H1 (cell line): ENCODE data around the gene NALF2. TPM values are rescaled to one million over a fixed set of nuclear protein-coding genes. Genes with fewer than 3 reads are reported as not detected.

Source experiments
- polyA plus RNA-seq, 7 experiments: library from polyadenylated mRNA; depleted of rRNA in 3 of 7; stranded (reverse) in 5 of 7; unstranded in 2 of 7; fragments of >200 nt in 5 of 7; fragments of 200-250 nt in 2 of 7; gene quantifications; 1 replicate in 5 of 7; 2 replicates in 1 of 7; 4 replicates in 1 of 7; pipeline versions ENCODE4 v1.2.1 to v1.2.3, GENCODE V29; 2011 to 2013; ENCODE audit warnings: missing spikeins in 2 of 7, mixed read lengths in 2 of 7
- total RNA-seq: library from RNA; stranded (reverse); fragmentation: NEBNext Ultra II Directional; extraction: Animal tissue kit (Norgen Biotek cat#: 25700); gene quantifications from 2 replicates; pipeline ENCODE4 v1.2.1, GENCODE V29; 2021
- TF ChIP-seq, protein P1 (sequence below): IDR thresholded peaks from 2 replicates; pipeline ENCODE4 v1.6.1; 2012; ENCODE audit warnings: low read length, inconsistent platforms

Gene NALF2
- total and polyA plus RNA-seq, 2 of the 8 experiments (the other 6 are each of a cell fraction or from before 2014, with no cell fraction given): 7.5 to 15.6 TPM

DNA sequence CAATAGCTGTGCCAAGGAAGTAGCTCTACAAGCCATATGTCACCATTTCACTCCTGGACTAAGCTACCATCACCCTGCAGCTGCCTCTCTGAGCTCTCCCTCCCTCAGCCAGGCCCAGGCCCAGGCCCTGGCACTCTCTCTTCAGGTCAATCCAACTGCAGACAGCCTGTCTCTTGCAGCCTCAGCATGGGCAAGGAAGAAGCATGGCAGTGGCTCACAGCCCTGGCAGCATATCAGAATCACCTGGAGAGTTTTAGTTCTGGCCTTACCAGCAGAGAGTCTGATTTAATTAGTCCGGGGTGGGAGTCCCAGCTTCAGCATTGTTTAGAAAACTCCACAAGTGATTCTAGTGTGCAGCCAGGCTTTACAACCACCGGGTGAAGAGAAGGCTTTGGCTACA lies 31.5 kb downstream of the NALF2 start (continued):
- TF ChIP-seq, protein P1, sequence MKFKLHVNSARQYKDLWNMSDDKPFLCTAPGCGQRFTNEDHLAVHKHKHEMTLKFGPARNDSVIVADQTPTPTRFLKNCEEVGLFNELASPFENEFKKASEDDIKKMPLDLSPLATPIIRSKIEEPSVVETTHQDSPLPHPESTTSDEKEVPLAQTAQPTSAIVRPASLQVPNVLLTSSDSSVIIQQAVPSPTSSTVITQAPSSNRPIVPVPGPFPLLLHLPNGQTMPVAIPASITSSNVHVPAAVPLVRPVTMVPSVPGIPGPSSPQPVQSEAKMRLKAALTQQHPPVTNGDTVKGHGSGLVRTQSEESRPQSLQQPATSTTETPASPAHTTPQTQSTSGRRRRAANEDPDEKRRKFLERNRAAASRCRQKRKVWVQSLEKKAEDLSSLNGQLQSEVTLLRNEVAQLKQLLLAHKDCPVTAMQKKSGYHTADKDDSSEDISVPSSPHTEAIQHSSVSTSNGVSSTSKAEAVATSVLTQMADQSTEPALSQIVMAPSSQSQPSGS: no peak
